ENCODE measurements around the gene CRTC3.
"Not testable (repeated sequence)": the region's sequence is repeated elsewhere in the genome, so short reads cannot be mapped to it uniquely, and the experiment has no call there.

DNA sequence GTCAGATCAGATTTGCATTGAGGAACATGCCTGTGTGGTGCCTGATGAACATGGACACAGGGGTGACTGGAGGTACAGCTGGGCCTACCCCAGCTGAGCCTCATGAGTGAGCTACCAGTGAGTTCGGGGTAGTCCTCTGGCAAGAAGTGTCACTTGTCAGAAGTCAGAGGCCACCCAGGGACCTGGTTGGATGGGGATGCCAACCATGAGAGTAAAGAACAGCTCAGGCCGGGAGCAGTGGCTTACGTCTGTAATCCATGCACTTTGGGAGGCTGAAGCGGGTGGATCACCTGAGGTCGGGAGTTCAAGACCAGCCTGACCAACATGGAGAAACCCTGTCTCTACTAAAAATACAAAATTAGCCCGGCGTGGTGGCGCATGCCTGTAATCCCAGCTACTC, 140.9 kb downstream of the CRTC3 start:
- TF ChIP-seq EZH2 (IDR thresholded peaks at IDR 0.05; ENCODE audit: low read length, missing control alignments); CTCF (conservative IDR thresholded peaks at IDR 0.05 in 1 of 2, IDR thresholded peaks at IDR 0.05 in 1 of 2; ENCODE audit: low read depth in 1 of 2, low read length in 2 of 2): not testable (repeated sequence)

Data from fibroblast of lung (primary cell).